HuH-7 (cell line): ENCODE measurements around the gene DUSP8.

Source experiments
- DNase-seq: peaks from one replicate; pipeline ENCODE4 v3.0.0; 2011; ENCODE audit warnings: low spot score

Gene DUSP8

GRCh38 chr11:1553808-1554594, 18.1 kb downstream of the DUSP8 start:
- DNase-seq: no peak

GRCh38 chr11:1549338-1550330, 22.4 kb downstream of the DUSP8 start:
- DNase-seq: no peak

GRCh38 chr11:1548221-1549070, 23.6 kb downstream of the DUSP8 start:
- peak; percentile 69 for DNase-seq

GRCh38 chr11:1547467-1548098, 24.5 kb downstream of the DUSP8 start:
- no peak for DNase-seq

GRCh38 chr11:1546536-1547466, 25.3 kb downstream of the DUSP8 start:
- DNase-seq: peak; percentile 87

- no peak for DNase-seq
Measured at GRCh38 chr11:1546077-1546535, 26.0 kb downstream of the DUSP8 start.

- DNase-seq: no peak
Measured at GRCh38 chr11:1545432-1545831, 26.6 kb downstream of the DUSP8 start.

GRCh38 chr11:1544536-1544935, 27.5 kb downstream of the DUSP8 start:
- no peak for DNase-seq

GRCh38 chr11:1543606-1544263, 28.3 kb downstream of the DUSP8 start:
- DNase-seq: no peak

- no peak for DNase-seq
Measured at GRCh38 chr11:1542267-1542666, 29.8 kb downstream of the DUSP8 start.

- DNase-seq: no peak
Measured at GRCh38 chr11:1541474-1542204, 30.4 kb downstream of the DUSP8 start.

- DNase-seq: no peak
Measured at GRCh38 chr11:1540074-1540473, 32.0 kb downstream of the DUSP8 start.

- DNase-seq: no peak
Measured at GRCh38 chr11:1538153-1538552, 33.9 kb downstream of the DUSP8 start.

- no peak for DNase-seq
Measured at GRCh38 chr11:1536065-1536843, 35.8 kb downstream of the DUSP8 start.

GRCh38 chr11:1534682-1535081, 37.4 kb downstream of the DUSP8 start:
- no peak for DNase-seq

GRCh38 chr11:1534171-1534570, 37.9 kb downstream of the DUSP8 start:
- DNase-seq: no peak

GRCh38 chr11:1533342-1533725, 38.7 kb downstream of the DUSP8 start:
- DNase-seq: no peak

GRCh38 chr11:1532606-1533341, 39.3 kb downstream of the DUSP8 start:
- DNase-seq: no peak
